GM18909 (cell line): ENCODE results near the gene SPDYE2.
A peak's percentile ranks its signal among the peaks of the same experiment; 100 is the strongest.
"Not testable (repeated sequence)": the region's sequence is repeated elsewhere in the genome, so short reads cannot be mapped to it uniquely, and the experiment has no call there.

Experiments
- ATAC-seq: cut with Tn5 transposase; IDR thresholded peaks from one replicate; pipeline ENCODE4 v1.9.1; 2021; ENCODE audit warnings: mild to moderate bottlenecking; ENCODE audit not compliant: unreplicated experiment, poor library complexity

SPDYE2 gene

GRCh38 chr7:102535062-102535615 is 15.9 kb upstream of the SPDYE2 start:
- not testable (repeated sequence) for ATAC-seq

DNA sequence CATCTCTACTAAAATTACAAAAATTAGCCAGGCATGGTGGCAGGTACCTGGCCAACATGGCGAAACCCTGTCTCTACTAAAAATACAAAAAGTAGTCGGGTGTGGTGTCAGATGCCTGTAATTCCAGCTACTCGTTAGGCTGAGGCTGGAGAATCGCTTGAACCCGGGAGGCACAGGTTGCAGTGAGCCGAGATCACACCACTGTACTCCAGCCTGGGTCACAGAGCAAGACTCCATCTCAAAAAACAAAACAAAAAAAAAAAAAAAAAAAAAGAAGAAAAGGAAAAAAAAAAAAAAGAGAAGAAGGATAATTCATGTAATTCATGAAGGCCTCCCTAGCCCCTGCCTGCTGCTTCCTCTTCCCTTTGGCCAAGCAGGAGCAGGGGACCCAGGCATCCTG is 10.4 kb upstream of the SPDYE2 start:
- ATAC-seq, result not testable (repeated sequence)

DNA sequence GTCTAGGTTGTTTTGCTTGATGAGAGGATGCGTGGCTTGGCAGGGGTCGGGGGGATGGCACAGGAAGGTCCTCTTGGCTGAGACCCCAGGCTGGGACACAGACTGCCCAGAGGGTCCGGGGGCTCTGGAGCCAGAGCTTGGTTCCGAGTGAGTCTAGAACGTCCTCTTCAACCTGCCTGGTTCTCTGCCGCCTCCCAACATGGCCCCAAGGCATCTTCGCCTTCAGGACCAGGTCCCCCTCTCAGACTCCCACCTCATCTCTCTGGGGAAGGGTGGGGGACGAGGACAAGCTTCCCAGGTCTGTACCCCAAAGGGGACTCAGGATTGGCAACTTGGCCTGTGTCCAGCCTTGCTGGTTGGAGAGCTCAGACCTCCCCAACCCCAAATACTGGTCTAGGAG is 8.9 kb upstream of the SPDYE2 start:
- not testable (repeated sequence) for ATAC-seq

DNA sequence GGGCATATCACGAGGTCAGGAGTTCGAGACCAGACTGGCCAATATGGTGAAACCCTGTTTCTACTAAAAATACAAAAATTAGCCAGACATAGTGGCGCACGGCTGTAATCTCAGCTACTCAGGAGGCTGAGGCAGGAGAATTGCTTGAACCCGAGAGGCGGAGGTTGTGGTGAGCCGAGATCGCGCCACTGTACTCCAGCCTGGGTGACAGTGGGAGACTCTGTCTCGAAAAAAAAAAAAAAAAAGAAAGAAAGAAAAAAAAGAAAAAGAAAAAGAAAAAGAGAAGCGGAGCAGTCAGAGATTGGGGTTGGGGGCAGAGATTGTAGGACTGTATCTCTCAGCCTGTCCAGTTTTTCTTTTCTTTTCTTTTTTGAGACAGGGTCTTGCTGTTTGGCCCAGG is 8.3 kb upstream of the SPDYE2 start:
- ATAC-seq, result not testable (repeated sequence)

DNA sequence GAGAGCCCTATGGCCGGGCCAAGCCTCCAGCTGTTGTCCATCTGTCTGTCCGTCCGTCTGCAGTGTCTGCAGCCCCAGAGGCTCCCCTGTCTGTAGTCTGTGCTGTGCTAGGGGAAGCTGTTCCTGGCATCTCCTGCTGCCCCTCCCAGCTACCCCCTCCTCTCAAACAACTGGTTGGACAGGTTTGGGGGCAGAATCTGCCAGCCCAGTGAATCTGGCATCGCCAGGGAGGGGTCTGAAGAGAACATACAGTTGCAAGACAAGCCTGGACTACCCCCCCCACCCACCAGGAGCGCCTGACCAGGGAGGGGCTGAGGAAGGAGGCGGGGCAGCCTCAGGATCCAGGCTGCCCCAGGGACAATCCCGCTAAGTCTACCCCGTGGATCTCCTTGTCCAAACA is 7.4 kb upstream of the SPDYE2 start, which contains the start of gene UPK3BL2:
Gene UPK3BL2, minus strand, starts transcription at position 101 of the 400 bp plus-strand sequence. Its CDS starts 60 bp downstream, at position 41.
- not testable (repeated sequence) for ATAC-seq

- ATAC-seq, result not testable (repeated sequence)
These were observed 6.7 kb upstream of the SPDYE2 start for GRCh38 chr7:102544372-102544771.

DNA sequence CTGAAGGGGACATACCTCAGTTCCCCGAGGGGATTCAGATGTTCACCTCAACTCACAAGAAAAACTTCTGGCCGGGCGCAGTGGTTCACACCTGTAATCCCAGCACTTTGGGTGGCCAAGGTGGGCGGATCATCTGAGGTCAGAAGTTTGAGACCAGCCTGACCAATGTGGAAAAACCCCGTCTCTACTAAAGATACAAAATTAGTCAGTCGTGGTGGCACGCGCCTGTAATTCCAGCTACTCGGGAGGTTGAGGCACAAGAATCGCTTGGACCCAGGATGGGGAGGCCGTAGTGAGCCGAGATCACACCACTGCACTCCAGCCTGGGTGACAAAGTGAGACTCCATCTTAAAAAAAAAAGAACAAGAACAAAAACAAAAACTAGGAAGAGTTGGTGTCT is 5.7 kb upstream of the SPDYE2 start:
- not testable (repeated sequence) for ATAC-seq

GRCh38 chr7:102546353-102546752 is 4.7 kb upstream of the SPDYE2 start:
- peak; percentile 76 for ATAC-seq

DNA sequence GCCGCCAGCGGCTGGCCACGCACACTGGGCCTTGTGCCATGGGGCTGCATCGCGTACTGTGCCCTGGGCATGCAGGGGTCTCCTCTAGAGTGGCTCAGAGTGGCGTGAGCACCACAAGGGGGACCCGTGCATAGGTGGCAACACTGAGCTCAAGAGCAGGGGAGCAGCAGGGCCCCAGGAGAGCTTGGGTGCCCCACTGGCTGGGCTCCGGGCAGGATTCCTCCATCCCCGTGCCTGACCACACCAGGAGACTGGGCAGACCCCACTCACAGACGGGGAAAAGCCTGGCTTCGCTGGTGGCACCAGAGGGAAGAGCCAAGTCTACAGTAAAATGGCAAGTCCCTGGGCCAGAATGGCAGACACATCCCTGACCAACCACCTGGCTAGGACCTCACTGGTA is 17.6 kb downstream of the SPDYE2 start:
- not testable (repeated sequence) for ATAC-seq

GRCh38 chr7:102572261-102573239 is 21.5 kb downstream of the SPDYE2 start, which contains the start of gene POLR2J3:
Gene POLR2J3, minus strand, starts transcription at chr7:102572583. Its CDS starts 62 bp downstream, at chr7:102572521.
- peak; percentile 88 for ATAC-seq

DNA sequence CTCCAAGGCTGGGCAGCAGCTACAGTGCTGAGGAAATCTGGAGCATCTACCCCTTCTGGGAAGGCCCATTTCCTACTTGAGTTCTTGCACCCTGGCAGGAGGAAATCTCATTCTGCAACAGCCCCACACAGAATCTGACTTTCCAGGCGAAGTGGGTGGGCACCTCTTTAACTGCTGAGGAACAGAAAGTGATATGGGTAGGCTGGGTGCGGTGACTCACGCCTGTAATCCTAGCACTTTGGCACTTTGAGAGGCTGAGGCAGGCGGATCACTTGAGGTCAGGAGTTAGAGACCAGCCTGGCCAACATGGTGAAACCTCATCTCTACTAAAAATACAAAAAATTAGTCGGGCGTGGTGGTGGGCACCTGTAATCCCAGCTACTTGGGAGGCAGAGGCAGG is 23.6 kb downstream of the SPDYE2 start:
- not testable (repeated sequence) for ATAC-seq

- not testable (repeated sequence) for ATAC-seq
These were observed 25.3 kb downstream of the SPDYE2 start for GRCh38 chr7:102576363-102576762.

DNA sequence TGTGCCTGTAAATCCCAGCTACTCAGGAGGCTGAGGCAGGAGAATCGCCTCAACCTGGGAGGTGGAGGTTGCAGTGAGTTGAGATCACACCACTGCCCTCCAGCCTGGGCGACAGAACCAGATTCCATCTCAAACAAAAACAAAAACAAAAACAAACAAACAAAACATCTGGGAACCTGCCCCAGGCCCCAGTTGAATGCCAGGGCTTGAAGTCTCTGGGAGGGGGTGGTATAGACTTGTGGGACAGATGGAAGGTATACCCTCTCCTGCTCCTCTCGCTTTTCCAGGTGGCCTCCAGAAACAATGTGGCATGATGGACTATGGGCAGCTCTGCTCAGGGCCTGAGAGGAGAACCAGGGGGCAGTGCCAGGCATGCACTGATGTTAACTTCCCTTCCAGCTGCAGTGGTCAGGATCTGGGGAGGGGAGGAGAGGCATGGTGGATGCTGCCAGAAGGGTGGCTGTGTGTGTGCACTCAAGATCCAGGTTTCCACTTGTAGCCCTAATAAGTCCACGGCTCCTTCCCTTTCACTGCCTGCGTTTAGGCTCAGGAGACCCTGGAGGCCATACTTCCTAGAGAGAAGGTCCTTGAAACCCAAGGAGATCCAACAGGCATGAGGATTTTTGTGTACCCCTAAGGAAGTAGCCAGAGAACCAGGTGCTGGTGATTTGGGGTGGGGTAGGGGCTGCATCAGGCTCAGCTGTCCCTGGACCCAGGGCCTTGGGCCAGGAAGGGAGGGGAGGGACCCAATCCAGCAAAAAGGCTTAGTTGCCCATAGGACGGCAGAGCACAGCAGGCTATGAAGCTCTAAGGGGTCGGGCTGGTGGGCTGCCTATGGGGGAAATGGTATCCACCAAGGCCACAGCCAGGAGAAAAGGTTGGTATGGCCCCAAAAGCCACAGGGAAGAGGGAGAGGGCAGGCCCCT is 26.6 kb downstream of the SPDYE2 start:
- ATAC-seq, result not testable (repeated sequence)

DNA sequence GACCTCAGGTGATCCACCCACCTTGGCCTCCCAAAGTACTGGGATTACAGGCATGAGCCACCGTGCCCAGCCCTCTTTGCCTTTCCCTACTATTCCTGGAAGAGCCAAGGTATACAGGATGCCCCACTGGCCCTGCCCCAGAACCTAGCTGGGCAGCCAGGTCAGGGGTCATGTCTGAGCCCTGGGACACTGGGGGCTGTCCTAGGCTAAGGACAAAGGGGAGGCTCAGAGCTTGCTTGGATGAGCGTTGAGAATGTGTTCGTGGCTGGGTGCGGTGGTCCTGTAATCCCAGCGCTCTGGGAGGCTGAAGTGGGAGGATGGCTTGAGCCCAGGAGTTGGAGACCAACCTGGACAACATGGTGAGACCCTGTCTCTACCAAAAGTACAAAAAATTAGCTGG is 27.5 kb downstream of the SPDYE2 start:
- ATAC-seq, result not testable (repeated sequence)

- ATAC-seq, result not testable (repeated sequence)
These were observed 30.7 kb downstream of the SPDYE2 start for GRCh38 chr7:102581722-102582121.

DNA sequence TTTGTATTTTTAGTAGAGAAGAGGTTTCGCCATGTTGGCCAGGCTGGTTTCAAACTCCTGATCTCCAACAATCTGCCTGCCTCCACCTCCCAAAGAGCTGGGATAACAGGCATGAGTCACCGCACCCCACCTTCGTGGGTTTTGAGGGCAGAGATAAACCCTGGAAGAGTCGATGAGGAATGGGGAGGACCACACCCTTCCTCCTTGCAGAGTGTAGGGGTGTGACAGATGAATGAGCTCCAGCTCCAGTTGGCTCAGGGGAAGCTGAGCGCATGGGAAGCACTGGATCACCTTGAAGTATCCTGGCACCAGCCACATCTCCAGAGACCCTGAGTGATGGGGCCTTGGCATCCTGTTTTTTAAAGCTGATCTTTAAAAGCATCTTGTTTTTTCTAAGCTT is 32.5 kb downstream of the SPDYE2 start:
- not testable (repeated sequence) for ATAC-seq

GRCh38 chr7:102589857-102590256 is 38.8 kb downstream of the SPDYE2 start:
- ATAC-seq, result peak; percentile 39

- peak; percentile 65 for ATAC-seq
These were observed 41.5 kb downstream of the SPDYE2 start for GRCh38 chr7:102592477-102593019.

DNA sequence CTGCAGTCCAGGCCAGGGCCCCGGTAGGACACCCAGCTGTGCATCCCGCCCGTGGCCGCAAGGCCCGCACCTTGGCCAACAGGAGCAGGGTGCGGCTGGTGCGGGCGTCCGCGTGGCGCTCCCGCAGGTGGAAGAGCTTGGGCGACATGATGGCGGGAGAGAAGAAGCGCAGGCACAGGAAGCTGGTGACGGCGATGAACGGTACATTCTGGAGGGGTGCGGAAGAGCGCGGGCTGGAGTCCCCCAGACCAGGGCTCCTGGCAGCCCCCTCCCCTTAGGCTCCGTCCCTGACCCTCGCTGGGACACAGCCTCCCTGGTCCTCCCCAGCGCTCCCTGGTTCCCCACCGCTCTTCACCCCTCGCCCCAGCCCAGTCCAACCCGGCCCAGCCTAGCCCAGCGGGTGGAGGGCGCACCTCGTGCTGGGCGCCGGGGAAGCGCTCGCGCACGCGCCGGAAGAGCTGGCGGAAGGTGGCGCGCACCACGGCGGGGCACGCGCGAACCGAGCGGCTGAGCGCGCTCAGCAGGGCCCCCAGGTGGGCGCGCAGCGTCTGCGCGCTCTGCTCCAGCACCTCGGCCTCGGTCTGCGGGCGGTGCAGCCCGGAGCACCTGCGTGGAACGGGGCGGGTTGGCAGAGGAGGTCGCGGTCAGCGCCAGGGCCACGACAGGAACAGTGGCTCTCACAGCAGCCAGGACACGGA is 42.8 kb downstream of the SPDYE2 start:
- ATAC-seq, result peak; percentile 67
